SW480 (cell line): ENCODE data around the gene CSTPP1.

Experiments used
- DNase-seq: peaks from one replicate; pipeline ENCODE4 v3.0.0-alpha.2; 2016; ENCODE audit warnings: low spot score

Gene CSTPP1, protein sequence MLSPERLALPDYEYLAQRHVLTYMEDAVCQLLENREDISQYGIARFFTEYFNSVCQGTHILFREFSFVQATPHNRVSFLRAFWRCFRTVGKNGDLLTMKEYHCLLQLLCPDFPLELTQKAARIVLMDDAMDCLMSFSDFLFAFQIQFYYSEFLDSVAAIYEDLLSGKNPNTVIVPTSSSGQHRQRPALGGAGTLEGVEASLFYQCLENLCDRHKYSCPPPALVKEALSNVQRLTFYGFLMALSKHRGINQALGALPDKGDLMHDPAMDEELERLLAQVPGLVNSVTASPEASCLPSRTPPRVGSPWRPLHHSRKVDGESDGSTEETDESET

DNA sequence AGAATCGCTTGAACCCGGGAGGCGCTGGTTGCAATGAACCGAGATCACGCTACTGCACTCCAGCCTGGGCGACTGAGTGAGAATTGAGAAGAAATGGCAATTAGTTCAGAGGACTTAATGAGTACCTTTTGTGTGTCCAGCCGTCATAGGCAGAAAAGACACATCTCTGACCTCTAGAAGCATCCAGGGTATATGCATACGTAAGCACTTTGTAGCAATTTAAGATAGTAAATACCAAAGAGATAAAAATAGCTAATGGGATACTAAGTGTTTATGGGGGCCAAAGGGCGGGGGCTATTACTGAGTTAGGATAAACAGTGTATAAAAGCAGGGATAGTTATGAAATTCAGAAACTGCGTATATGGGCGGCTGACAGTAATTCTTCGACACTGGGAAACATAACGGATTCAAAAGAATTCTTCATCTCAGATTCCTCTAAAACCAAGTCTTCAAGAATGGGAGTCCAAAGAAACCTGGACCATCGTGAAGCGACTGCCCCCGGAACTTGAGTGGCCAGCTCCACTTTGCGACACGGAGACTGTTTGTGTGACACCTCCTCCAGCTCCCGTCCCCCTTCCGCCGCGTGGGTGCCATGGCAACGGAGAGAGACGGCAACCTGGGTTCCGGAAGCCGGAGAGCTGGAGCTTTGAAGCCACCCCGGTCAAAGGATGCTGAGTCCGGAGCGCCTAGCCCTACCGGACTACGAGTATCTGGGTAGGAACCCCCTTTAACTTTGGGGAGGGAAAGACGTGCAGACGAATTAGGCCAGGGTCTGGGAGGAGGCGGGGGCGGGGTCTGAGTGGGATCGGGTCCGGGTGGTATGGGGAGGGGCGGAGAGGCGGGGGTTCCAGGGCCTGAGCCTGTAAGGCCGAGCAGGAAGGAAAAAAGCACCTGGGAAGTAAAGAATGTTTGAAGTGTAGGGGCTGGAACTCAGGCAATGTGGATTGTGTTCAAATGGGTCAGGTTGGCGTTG, at the start of gene CSTPP1:
Gene CSTPP1 (plus strand): TSS at position 624 of the 973 bp plus-strand sequence. CDS start 45 bp downstream, at position 669.
- peak; percentile 89 for DNase-seq

DNA sequence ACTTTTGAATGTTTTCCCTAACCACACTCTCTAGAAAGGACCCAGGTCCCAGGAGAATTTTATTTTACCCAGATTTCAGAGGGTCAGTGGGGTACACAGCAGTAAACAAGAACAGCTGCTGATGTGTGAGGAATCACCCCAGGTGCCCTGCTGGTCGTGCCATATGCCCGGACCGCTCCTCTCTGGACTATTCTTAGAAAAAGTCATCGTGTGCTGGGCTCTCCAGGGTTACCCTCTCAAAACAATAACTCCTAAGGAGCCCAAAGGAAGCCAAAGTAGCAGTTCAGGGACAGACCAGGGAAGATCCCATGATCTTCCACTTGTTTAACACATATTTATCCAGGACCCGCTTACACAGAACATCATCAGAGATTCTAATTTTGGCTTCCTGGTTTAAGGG, 47.9 kb upstream of the CSTPP1 start:
- DNase-seq: no peak

DNA sequence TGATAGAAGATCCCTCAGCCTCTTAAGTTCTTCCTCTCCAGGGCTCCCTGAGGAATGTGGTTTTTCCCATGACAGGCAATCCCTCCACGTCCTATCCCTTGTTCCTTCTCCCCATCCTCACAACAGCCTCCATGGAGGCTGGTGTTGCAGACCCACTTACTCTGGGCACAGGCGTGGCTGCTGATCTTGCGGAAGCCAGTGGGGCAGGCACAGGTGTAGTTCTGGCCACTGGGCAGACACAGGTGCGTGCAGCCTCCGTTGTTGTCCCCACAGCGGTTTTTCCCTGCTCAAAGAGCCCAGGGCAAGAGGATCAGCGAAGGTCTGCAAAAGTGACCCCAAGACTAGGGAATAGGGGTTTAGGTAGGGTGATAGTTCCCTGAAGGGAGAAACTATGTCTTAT, 47.3 kb upstream of the CSTPP1 start:
- DNase-seq: no peak

DNA sequence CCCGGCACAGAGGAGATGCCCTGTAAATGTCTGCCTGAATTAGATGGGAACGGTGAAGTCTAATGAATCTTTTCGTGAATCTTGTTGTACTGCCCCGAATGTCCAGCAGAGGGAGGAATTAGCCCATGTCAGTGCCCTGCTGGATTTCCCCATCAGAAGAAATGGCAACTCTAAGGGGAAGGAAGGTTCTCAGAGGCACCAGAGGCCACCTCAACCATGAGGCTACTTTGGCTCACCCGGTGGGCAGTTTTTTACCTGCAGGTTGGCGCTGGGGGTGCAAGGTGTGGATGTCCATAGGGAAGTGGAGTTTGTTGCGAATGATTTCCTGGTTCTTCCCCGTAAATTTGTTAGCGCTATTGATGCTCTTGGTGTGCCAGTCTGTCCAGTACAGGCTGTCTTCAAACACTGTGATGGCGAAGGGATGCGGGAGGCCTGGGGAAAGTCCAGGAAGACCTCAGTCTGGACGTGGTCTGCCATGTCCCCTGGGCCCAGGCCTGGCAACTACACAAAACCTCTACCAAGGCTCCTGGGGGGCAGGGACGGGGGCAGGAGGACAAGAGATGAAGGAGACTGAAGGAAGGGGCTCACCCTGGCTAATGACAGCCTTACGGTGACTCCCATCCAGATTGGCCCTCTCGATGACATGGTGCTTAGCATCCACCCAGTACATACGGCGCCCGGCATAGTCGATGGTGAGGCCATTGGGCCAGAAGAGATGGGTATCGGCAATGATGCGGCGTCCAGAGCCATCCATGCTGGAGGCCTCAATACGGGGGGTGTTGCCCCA, 46.7 kb upstream of the CSTPP1 start:
- DNase-seq: peak; percentile 71

DNA sequence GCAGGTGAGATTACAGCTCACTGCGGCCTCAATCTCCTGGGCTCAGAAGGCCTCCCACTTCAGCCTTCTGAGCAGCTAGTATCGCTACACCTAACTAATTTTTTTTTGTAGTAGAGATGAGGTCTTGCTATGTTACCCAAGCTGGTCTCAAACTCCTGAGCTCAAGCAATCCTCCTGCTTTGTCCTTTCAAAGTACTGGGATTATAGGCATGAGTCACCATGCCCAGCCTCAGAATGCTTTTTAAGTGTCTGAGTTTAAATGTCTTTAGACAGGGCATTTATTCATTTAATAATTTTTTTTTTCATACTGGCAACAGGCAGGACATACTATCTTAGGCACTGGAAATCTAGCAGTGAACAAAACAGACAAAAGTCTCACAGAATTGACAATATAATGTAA, 45.9 kb upstream of the CSTPP1 start:
- DNase-seq: no peak

DNA sequence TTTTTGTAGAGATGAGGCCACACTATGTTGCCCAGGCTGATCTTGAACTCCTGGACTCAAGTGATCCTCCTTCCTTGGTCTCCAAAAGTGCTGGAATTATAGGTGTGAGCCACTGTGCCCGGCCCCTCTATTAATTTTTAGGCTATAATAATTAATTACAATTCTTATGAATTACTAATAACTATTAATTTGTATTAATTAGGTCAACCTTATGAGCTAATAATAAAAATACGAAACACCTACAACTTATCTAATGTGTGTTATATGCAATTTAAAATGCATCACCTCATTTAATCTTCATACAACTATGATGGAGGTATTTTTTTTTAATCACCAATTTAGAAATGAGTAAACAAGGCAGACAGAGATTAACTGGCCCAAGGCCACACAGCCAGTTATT, 44.5 kb upstream of the CSTPP1 start:
- DNase-seq: no peak

DNA sequence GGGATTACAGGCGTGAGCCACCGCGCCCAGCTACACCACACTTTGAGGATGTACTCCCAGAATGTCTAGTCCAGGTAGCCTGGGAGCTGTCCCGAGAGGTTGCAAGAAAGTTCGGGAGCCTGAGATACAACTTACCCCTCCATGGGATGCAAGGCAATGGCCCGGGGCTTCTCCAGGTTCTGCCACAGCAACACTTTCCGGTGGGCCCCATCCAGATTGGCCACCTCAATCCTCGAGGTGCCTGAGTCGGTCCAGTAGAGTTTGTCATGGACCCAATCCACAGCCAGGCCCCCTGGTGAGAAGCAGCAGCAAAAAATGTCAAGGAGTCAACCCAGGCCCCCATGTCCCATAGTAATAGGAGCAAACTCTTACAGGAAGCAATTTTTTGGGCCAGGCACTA, 43.7 kb upstream of the CSTPP1 start:
- DNase-seq: no peak

DNA sequence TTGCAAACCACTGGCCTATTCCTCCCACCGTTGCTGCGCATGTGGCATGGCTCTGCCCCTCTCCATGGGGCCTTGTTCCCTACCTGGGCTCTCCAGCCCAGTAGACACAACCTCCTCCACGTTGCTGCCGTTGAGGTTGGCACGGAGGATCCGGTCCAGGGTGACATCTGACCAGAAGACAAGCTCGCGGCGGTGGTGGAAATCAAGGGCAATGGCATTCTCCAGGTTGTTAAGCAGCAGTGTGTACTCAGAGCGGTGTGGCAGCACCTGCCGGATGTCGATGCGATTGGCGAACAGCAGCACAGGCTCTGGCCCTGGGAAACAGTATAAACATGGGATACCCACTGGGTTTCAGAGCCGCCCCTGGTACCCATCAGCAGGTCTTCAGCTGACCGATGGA, 42.1 kb upstream of the CSTPP1 start:
- no peak for DNase-seq

DNA sequence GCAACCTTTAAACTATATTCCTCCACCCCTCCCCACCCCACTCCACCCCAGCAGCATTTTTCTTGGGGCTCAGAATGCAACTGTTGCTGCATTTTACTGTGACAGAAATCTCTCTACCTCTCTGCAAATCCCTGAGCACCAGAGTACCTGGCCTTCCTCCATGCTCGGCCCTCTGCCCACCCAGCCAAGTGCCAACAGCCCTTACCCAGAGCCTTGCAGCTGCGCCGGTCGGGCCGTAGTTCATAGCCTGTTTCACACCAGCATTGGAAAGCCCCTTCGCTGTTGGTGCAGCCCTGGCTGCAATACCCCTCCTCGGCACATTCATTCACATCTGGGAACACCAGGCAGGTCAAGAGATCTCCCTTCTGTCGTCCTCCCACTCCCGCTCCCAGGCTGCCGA, 41.6 kb upstream of the CSTPP1 start:
- DNase-seq: no peak

DNA sequence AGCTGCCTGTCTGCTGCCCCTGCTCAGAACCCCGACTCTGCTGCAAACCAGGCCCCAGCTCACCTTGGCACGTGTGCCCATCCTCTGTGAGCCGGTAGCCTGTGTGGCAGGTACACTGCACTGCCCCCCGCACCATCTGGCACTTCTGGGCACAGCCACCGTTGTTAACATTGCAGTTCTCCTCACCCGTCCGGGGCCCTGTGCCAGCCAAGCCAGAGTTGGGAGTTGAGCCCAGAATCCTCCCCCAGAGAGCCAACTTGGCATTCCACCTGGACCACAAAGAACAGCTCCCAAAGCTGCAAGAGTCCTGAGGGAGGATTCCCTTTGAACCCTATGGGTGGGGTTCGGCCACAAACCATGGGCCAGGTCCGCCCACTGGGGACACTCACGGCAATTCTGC, 40.7 kb upstream of the CSTPP1 start:
- DNase-seq: peak; percentile 46

DNA sequence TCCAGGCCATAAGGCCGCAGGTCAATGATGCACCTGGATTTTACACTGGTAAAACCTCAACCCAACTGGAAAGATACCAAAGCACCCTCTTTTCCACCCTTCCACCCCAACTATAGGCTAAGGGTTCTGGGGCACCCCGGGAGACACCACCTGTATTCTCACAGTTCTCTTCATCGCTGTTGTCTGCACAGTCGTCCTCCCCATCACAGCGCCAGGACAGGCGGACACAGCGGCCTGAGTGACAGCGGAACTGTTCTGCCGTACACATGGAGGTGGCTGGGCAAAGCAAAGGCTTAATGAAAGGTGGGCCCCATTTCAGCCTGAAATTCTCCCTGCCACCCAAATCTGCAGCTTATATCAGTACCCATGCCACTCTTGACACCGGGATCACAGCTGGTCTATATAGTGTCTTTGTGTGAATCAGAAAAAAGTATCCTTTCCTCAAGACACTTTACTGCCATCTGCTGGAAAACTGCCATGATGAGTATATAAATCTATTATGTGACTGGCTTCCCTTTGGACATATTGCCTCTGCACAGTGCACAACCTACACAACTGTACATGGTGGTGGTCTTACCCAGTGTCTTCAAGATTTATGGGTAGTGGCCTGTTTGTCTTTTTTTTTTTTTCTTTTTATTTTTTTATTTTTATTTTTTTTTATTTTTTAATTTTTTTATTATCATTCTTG, 39.7 kb upstream of the CSTPP1 start:
- DNase-seq: peak; percentile 70

DNA sequence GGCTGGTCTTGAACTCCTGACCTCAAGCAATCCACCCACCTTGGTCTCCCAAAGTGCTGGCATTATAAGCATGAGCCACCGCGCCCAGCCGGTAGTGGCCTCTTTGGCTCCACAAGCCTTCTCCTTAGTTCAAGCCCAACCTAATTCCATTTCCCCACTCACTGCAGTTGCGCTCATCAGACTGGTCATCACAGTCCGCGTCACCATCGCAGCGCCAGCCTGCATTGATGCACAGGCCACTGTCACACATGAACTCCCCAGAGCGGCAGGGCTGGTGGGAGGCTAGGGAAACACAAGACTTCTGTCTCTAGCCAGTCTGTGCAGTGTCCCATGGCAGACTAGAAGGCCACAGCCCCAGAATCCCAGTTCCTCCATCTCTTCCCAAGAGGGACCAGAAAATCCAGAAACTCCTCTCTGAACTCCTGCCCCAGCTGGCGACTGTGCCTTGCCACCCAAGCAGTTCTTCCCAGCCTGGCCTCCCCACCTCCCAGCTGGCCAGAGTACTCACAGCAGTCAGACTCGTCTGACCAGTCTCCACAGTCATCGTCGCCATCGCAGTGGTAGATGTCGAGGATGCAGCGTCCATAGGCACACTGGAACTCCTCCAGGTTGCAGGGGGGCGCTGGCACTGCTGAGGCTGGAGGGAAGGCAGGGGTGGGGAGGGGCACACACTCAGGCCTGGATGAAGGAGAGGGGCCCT, 38.0 kb upstream of the CSTPP1 start:
- DNase-seq: no peak

DNA sequence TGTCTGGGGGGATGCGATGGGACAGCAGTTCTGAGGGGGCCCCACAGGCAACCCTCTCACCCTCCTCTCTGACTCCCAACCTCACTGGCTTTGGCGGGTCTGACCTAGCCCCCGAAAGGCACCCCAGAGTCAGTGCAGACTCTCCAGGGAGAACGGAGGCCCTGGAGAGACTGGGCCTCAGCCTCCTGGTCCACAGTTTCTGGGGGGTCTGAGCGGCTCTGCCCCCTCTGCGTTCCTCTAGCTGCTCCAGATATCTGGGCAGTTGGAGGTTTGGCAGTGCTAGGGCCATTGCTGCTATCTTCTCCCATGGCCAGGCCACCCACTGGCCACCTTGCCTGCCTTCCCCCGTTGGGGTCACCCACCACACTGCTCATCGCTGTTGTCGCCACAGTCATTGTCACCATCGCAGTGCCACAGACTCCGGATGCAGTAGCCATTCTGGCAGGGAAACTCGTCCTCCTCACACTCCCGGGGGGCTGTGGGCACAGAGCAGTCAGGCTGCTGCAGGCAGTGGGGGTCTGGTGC, 37.0 kb upstream of the CSTPP1 start:
- no peak for DNase-seq

DNA sequence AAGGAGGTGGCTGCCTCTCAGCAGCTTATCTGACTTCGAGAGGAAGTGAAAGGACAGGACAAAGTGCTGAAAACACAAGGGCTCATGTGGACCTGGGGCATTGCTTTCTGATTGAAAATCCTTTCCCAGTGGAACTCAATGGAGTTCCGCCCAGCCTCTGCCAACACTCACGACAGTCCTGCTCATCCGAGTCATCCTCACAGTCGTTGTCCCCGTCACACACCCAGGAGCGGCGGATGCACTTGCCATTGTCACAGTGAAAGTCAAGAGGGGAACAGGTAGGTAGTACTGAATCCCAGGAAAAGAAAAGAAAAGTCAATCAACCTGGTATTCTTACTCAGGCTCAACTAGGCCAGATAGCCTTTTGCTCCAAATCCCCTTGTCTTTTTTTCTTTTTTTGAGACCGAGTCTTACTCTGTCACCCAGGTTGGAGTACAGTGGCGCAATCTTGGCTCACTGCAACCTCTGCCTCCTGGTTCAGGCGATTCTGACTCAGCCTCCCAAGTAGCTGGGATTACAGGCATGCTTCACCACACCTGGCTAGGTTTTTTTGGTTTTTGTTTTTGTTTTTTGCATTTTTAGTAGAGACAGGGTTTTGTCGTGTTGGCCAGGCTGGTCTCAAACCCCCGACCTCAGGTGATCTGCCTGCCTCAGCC, 36.3 kb upstream of the CSTPP1 start:
- no peak for DNase-seq

DNA sequence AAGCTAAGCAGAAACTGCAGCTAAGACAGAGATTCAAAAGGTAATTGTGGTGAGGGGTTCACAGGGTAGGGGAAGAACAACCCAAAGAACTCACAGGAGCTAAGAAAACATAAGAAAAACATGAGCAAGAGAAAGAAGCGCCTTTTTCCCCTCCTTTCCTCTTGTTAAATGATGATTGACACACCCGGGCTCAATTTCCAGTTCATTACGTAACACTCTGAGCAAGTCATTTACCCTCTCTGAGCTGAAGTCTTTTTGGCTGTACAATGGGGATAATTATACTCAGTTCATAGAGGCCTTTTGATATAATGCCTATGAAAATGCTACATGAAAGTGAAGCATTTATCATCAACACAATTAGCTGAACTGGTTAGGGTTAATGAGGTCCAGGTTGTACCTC, 35.4 kb upstream of the CSTPP1 start:
- DNase-seq: no peak

DNA sequence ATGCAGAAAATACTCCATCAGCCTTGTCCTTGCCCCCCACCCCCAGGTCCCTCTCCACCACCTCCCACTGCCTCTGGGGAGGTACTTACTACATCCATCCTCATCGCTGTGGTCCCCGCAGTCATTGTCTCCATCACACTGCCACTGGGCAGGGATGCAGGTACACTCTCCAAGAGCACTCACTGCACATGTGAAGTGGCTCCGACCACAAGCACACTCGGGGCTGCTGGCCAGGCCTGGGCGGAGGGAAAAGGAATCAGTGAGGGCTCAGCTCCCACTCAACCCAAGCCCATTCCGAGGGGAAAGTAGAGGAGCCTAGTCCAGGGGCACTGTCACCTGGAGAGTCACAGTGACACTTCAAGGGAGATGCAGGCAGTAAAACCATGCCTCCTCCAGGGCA, 33.9 kb upstream of the CSTPP1 start:
- DNase-seq: no peak

DNA sequence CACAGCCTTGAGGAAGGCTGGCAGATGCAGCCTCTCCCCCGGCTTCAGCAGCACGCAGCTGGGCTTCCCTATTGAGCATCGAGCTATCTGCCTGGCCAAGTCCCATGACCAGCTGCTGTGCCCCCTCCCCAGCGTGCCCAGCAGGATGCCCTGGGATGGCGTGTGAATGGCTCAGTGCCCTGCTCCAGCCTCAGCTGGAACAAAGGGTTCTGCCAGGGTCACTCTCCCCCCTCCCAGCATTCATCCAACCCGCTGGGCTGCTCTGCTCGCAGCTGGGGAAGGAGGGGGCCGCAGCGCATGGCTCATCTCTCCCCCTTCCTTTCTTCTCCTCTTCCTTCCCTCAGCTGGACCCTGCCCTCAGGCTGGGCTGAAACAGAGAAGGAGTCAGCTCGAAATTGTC, 32.7 kb upstream of the CSTPP1 start:
- DNase-seq: no peak

DNA sequence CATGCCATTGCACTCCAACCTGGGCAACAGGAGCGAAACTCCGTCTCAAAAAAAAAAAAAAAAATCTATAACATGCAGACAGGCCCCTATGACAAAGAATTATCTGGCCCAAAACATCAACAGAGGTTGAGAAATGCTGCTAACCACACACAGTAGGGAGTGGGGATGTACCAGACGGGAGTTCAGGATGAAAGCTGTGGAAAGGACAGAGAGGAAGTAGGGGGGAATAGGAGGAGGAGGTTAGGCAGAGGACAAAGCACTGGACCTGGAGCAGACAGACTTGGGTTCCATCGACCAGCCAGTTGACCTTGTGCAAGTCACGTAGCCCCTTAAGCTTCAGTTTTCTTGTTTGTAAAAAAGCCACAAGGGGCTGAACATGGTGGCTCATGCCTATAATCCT, 30.8 kb upstream of the CSTPP1 start:
- no peak for DNase-seq

DNA sequence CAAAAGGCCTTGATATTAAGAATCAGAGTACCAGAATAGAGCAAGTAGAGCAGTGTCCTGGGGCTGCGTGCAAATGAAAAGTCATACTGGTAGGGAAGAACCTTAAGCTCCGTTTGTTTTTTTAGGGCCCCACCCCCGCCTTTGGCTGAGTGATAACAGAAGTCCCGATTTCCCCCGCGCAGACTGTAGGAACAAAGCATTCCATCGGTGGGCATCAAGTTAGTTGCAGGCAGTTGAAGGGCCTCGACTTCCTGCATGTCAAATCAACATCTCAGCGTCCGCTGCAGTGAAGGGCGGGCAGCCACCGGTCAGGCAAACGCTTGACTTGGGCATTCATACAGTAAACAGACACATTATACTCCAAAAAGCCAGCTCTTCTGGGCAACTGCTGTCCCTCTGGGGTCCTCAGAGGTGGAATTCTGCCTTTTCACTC, 29.9 kb upstream of the CSTPP1 start:
- no peak for DNase-seq

DNA sequence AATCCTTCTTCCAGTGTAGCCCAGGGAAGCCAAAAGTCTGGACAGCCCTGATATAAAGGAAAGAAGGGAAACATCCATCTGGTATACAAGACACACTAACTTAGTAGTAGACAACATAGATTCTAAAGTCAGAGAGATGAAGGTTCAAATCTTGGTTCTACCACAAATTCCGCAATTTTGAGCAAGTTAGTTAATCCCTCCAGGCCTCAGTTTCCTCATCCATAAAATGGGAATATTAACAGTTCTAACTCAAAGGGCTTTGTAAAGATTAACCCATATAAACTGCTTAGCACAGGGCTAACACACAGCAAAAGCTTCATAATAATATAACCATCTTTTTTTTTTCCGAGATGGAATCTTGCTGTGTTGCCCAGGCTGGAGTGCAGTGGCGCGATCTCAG, 29.0 kb upstream of the CSTPP1 start:
- DNase-seq: no peak
